HG02885 (cell line): ENCODE results near the gene LIN54.
"Not testable (repeated sequence)": the region's sequence is repeated elsewhere in the genome, so short reads cannot be mapped to it uniquely, and the experiment has no call there.

Experiments
- ATAC-seq: cut with Tn5 transposase; IDR thresholded peaks from one replicate; pipeline ENCODE4 v1.9.1; 2021; ENCODE audit warnings: mild to moderate bottlenecking; ENCODE audit not compliant: unreplicated experiment, poor library complexity

LIN54 gene

DNA sequence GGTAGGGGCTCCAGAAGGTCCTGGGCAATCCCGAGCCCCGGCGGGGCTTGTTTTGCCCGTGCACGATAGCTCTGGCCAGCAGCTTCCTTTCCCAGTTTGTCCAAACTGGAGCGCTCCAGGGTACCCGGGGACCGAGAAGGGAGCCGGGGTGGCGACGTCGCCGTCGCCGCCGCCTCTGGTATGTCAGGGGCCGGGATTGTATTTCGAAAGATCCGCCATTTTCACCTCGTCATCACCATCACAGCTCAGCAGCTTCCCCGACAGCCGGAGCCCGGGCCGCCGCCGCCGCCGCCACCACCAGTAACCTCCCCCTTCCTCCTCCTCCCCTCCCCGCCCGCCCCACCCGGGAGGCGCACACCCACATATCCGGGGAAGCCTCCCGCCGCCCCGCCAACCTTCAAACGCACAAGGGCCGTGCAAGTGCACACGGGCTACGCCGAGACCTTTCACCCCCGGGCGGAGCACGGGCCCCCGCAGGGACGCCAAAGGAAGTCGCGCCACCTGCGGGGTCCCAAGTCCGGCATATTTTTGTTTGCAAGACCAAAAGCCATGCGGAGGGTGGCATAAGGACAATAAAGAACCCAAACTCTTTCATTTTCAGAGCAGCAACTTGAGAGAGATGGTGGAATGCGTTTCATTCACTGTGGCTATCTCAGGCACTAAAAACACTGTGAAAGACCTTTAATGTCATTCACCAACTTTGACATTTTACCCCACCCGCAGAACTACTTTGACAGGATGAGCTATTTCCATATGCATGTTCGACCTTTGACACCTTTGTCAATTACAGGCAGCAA, at the start of gene LIN54:
TSS of gene LIN54 (minus strand) at position 302 of the 797 bp plus-strand sequence. CDS start 25,979 bp downstream, outside the sequence.
- peak; percentile 45 for ATAC-seq

DNA sequence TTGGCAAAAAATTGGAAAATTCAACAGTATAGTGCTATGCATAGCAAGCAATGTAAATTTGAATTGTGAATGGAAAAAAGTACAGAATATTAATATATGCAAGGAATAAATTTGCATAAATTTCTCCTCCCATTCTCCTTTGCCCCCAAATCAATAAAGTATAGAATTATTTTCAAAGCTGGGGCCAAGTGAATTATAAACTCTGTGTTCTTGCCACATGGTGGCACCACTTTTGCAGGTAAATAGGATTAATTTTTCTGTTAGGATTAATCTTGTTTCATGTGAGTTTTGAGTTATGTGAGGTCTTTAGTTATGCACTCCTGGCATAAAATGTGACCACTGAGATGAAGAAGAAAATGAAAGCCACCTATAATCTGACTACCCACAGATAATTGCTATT, 44.3 kb upstream of the LIN54 start:
- no peak for ATAC-seq

DNA sequence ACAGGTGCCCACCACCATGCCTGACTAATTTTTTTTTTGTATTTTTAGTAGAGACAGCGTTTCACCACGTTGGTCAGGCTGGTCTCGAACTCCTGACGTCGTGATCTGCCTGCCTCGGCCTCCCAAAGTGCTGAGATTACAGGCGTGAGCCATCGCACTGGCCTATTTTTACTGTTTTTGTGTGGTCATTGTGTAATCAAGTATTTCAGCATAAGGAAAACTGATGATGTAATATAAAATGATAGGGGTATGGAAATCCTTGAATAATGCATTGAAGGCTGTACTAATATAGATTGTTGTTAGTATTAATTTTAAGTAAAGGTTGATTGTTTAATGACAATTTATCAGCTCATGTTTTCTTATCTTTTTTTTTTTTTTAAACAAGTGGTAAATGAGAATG, 38.2 kb upstream of the LIN54 start:
- not testable (repeated sequence) for ATAC-seq

DNA sequence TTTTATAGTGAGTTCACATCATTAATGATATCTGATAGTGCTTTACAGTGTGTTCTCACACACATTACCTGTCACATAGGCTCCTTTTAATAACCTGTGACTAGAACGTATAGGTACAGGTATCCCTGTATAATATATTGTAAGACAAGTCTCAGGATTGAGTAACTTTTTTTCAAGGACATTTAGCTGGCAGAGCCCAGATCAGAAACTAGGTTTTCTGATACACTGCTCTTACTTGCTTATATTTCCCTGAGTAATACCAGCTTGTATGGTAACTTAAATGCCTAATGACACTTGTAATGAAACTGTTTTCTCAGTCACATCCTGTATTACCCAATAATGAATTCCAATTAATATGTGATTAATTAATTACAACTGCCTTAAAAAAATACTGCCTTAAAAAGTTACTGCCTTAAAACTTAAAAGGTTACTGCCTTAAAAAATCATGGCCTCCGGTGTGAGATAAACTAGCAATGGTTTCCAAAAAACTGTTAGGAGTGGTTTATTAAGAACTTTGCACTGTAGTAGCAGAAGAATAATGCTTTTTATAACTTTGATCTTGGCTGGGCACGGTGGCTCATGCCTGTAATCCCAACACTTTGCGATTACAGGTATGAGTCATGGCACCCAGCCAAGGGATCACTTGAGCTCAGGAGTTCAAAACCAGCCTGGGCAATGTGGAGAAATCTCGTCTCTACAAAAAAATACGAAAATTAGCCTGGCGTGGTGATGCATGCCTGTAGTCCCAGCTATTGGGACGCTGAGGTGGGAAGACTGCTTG, 36.3 kb upstream of the LIN54 start:
- ATAC-seq = no peak

DNA sequence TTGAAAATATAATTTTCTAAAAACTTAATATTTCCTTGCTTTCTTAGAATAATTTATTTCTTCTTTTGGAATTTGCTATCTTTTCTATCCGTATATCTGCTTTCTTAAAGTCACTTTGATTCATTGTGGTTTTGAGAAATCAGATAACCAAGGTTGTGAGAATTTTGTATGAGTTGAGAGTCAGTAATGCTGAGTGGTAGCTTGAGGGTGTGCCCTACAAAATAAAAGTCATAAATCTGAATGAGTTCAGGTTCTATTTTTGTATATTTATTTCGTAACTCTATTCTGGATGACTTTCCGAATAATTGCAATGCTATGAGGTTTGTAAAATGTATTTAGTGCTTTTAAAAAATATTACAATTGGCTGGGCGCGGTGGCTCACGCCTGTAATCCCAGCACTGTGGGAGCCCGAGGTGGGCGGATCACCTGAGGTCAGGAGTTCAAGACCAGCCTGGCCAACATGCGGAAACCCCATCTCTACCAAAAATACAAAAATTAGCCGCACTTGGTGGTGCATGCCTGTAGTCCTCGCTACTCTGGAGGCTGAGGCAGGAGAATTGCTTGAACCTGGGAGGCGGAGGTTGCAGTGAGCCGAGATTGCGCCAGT, 33.3 kb upstream of the LIN54 start:
- ATAC-seq = no peak

DNA sequence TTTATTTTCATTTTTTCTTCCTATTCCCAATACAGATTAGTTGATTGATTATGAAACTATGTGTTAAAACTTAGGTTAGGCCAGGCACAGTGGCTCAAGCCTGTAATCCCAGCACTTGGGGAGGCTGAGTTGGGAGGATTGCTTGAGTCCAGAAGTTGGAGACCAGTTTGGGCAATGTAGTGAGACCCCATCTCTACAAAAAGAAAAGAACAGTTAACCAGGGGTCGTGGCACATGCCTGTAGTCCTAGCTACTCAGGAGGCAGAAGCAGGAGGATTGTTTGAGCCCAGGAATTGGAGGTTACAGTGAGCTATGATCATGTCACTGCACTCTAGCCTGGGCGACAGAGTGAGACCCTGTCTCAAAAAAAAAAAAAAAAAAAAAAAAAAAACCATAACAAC, 32.5 kb upstream of the LIN54 start:
- ATAC-seq = not testable (repeated sequence)

DNA sequence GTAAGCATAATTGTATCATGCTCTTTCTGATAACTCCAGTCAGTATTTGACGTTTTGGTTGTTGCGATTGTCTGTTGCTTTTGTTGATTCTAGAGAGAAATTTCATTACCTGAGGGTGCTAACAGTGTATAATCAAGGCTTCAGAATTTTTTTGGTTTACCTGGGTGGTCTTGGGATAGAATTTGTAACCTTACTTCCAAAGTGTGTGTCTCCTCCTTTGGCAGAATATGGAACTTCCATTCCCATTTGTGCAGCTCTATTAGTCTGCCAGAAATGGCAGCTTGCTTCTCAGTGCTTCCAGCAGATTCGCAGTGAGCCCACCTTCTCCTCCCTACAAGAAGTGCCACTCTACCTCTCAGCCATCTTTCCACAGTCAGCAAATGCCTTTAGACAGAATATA, 29.6 kb upstream of the LIN54 start:
- no peak for ATAC-seq

DNA sequence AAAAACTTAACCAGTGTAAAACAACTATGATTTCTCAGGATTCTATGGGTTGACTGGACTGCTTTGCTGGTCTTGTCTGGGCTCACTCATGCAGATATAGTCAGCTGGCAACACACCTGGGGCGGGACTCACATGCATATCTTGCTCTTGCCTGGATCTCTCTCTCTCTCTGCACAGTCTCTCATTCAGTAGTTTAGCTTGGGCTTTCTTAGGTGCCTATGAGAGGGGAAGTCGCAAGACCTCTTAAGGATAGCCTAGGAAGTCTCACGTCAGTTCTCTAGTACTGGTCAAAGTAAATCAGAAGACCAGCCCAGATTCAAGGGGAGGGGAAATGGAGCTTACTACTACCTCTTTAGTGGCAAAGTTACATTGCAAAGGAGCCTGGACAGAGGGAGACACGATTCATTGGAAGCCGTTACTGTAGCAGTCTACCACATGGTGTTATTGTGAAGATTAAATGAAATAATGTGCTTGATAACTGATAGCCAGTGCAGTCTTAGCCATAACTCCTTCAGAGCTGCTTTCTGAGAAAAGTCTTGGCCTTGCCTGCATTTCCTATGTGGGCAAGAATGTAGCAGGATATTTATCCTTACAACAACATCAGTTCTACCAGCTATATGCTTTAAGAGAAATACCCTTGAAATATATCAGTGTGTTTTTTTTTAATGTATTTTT, 26.5 kb upstream of the LIN54 start:
- ATAC-seq = no peak

DNA sequence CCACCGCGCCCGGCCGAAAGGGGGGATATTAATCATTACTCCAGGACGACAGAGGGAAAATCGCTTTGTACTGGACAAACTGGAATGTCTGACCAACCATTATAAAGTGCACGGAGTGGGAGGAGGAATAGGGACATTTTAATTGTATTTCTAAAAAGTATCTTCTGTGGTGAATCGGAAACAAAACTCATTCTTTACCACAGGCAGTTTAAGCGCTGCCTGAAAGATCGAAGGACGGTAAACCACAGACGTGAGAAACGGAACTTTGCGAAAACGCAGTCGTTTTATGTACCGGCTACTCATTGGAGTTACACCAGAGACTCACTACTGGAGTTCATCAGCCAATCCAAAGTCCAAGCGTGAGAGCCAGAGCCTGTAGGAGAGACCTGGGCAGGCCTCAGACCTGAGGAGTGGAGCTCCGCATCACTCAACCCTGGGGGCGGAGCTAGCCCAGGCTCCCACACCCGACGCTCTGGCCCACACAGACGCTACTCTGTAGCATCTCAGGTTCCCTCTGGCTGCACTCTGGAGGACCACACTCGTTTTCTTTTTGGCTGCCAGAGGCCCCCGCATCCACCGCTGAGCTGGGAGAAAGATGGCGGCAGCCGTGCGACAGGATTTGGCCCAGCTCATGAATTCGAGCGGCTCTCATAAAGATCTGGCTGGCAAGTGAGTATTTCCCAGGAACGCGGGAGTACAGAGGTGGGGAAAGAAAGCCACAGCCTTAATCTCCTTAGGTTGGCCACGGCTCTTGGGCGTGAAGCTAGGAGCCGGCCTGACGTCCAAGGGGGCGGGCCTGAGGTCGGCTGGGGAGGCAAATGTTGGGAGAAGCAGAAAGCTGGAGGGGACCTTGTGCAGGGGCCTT, 24.2 kb upstream of the LIN54 start, which contains the start of gene COPS4:
TSS of gene COPS4 (plus strand) at position 554 of the 865 bp plus-strand sequence. CDS start at position 596, 42 bp downstream.
- ATAC-seq = peak; percentile 99

DNA sequence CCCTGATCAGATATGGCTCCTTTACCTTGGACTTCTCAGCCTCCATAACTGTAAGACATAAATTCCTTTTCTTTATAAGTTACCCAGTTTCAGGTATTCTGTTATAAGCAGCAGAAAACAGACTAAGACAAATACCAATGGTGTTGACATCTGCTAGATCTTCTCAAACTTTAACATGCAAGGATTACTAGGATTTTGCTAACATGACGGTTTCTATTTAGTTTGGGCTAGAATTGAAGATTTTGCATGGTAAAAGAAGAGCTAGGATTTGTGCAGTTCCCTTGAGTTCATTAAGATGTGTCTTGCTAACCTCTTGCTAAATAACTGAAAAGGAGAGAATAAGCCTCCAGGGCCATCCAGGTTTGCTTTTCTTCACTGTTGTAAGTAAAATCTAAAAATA, 19.1 kb upstream of the LIN54 start:
- no peak for ATAC-seq

DNA sequence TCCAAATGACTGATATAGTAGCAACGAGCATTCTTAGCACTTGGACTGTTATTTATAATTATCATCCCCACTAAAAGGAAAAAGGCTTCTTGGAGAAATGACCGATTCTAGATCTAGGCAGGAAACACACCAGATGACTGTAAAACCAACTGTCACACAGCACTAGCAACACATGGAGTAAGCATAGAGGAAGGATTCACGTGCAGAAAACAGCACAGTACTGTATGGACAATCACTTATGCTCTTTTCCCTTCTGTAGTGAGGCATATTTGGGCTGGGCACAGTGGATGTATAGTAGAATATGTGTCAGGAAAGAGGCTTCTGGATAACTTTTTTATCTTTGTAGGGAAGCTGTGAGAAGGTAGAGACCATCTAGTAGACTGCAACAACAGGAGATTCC, 18.4 kb upstream of the LIN54 start:
- ATAC-seq = no peak

DNA sequence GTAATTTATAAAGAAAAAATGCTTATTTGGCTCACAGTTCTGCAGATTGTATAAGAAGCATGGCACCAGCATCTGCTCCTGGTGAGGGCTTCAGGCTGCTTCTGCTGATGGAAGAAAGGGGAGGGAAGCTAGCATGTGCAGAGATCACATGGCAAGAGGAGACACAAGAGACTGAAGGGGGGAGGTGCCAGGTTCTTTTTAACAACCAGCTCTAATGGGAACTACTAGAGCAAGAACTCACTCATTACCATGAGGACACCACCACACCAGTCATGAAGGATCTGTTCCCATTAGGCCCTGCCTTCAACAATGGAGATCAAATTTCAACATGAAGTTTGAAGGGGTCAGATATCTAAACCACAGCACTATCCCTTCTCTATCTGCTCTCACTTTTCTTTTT, 14.9 kb upstream of the LIN54 start:
- no peak for ATAC-seq

DNA sequence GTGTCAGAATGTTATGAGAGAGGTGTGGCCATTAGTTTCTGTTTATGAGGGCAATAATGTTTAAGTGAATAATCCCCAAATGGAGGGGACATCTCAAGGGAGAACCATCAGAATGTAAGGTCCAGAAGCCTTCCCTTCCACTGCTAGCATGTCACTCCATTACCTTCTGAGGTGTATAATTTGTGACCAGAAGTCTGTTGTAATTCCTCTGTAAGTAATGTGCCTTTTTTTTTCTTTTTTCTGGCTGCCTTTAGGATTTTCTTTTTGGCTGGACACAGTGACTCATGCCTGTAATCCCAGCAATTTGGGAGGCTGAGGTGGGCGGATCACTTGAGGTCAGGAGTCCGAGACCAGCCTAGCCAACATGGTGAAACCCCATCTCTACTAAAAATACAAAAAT, 13.6 kb upstream of the LIN54 start:
- no peak for ATAC-seq

DNA sequence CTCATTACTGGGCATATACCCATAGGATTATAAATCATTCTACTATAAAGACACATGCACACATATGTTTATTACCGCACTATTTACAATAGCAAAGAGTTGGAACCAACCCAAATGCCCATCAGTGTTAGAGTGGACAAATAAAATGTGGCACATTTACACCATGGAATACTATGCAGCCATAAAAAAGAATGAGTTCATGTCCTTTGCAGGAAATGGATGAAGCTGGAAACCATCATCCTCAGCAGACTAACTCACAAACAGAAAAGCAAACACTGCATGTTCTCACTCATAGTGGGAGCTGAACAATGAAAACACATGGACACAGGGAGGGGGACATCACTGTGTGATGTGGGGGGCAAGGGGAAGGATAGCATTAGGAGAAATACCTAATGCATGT, 13.0 kb upstream of the LIN54 start:
- not testable (repeated sequence) for ATAC-seq

DNA sequence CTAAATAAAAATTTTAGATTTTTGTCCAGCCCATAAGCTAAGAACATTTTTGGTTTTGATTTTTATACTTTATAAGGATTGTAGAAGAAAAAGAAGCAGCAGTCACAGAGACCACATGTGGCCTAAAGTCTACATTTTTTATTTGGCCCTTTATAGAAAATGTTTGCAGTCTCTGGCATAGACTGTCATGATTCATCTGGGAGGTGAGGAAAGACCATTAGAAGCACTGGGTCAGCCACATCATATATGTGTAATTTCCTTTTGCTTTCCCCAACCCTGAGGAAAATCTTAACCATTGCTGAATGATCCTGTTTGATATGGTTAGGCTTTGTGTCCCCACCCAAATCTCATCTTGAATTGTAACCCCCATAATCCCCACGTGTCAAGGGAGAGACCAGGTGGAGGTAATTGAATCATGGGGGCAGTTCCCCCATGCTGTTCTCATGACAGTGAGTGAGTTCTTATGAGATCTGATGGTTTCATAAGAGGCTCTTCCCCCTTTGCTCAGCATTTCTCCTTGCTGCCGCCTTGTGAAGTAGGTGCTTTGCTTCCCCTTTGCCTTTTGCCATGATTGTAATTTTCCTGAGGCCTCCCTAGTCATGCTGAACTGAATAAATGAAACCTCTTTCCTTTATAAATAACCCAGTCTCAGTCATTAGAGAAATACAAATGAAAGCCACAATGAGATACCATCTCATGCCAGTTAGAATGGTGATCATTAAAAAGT, 12.3 kb upstream of the LIN54 start:
- no peak for ATAC-seq

DNA sequence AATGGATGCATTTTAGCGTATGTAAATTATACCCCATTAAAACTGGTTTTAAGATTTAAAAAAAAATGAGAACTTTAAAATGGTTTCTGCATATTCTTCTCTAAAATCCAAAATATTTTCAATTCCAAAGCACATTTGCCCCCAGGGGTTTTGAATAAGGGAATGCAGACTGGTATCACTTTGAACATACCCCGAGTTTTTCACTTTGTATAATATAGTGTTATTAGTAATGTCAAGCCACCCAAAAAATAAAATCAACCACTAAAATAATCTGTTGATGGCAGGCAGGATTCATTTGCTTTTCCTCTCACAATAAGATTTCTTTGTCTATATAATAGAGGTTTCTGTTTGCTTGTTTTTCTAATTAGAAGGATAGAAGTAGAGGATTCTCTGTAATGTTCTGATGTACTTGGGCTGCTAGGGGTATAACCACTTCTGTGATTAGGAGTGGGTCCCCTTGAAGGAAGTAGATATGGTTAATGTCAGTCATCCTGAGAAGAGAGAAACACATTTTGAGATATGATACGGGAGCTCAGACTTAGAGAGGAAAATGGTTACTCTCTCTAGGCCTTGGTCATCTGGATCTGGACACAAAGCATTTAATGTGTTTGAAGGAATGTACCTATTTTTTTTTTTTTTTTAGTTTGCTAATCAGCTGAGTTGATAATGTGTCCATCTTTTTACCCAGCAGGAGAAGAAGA, 9.3 kb upstream of the LIN54 start:
- peak; percentile 53 for ATAC-seq

DNA sequence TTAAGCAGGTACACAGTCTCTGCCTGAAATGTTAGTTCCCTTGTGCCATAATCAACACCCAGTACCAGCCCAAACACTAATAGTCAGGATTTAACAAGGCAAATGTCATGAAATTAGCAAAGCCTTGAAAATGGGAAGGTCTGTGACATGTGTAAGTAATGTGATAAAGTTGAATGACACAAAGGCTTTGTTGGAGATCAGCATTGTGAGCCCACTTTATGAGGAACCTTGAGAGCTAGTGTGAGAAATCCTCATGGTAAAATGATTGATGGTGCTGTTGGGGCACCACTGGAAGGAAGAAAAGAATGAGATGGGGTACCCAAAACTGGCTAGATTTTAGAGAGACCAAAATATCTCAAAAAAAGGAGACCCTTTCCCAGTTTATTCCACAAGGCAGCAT, 3.3 kb upstream of the LIN54 start:
- no peak for ATAC-seq

DNA sequence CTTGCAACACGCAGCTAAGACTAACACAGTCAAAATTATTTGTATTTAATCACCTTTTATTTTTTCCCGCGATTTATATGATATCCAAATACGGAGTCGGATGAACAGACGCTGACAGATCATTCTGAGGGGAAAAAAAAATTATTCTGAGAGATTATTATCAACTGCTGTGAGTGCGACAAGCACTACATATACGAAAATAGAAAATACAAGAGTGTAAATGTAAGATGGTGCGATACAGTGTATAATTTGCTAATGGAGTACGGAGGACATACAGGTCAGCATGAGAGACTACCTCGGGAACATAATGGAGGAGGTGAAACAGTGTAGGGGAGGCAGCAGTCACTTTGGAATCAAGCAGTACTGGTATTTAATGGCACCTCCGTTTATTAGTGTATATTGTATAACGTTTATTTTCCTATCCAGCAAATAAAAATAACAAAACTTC, 2.8 kb upstream of the LIN54 start:
- ATAC-seq = no peak
